K562 (cell line): ENCODE results near the gene APOM. TPM values are rescaled to one million over a fixed set of nuclear protein-coding genes. Genes with fewer than 3 reads are reported as not detected.
A peak's percentile ranks its signal among the peaks of the same experiment; 100 is the strongest.

ENCODE experiments used
- KLF1 ChIP-seq: fragments of 450-650 bp; IDR thresholded peaks from 2 replicates; pipeline ENCODE4 v1.6.1; 2016; ENCODE audit warnings: missing genetic modification characterization, missing compliant biosample characterization
- MTF1 ChIP-seq: fragments of 250-450 bp; sonication (Bioruptor Pico); IDR thresholded peaks from 2 replicates; pipeline ENCODE4 v1.9.0; 2021; ENCODE audit warnings: moderate library complexity, mild to moderate bottlenecking, inconsistent platforms, borderline replicate concordance
- MXI1 ChIP-seq: IDR thresholded peaks from 2 replicates; pipeline ENCODE4 v1.6.1; 2011; ENCODE audit warnings: low read depth, mild to moderate bottlenecking, improper control_type of control experiment, low read length
- MYC ChIP-seq, 2 experiments: fragments of 250-450 bp in 1 of 2; sonication (Bioruptor Pico) in 1 of 2; IDR thresholded peaks; 2 replicates each; pipeline versions ENCODE4 v1.5.1 to v1.6.1; 2012 to 2021; ENCODE audit warnings: low read depth in 2 of 2, borderline replicate concordance in 1 of 2, improper control_type of control experiment in 1 of 2, low read length in 1 of 2, mild to moderate bottlenecking in 1 of 2, moderate library complexity in 1 of 2
- RB1 ChIP-seq: fragments of 450-650 bp; IDR thresholded peaks from 2 replicates; pipeline ENCODE4 v1.6.1; 2017; ENCODE audit warnings: low read depth, mild to moderate bottlenecking
- STAT5B ChIP-seq: fragments of 250-450 bp; sonication (Bioruptor Pico); IDR thresholded peaks from 2 replicates; pipeline ENCODE4 v1.8.0; 2021; ENCODE audit warnings: mild to moderate bottlenecking, inconsistent platforms
- TOE1 ChIP-seq, 2 experiments: fragments of 450-650 bp in 1 of 2; sonication (generic) in 1 of 2; formaldehyde crosslinking in 1 of 2; IDR thresholded peaks; 2 replicates each; pipeline versions ENCODE4 v1.7.1 to v1.8.0; 2016 to 2022; ENCODE audit warnings: borderline replicate concordance in 2 of 2, mild to moderate bottlenecking in 2 of 2, antibody characterized with exemption in 1 of 2, inconsistent platforms in 1 of 2, low read depth in 1 of 2, missing genetic modification reagents in 1 of 2, moderate library complexity in 1 of 2
- ZFPM2 ChIP-seq: fragments of 250-450 bp; sonication (Bioruptor Pico); IDR thresholded peaks from 2 replicates; pipeline ENCODE4 v1.5.1; 2022; ENCODE audit warnings: mild to moderate bottlenecking
- ZKSCAN1 ChIP-seq: fragments of 150-350 bp; IDR thresholded peaks from 2 replicates; pipeline ENCODE4 v1.6.1; 2016; ENCODE audit warnings: low read depth, low read length
- ZNF41 ChIP-seq: fragments of 250-450 bp; sonication (Bioruptor Pico); conservative IDR thresholded peaks from 2 replicates; pipeline ENCODE4 v1.4.0; 2020; ENCODE audit warnings: mild to moderate bottlenecking
- polyA plus RNA-seq, 8 experiments: library from polyadenylated mRNA; depleted of rRNA in 4 of 8; stranded (reverse) in 5 of 8; unstranded in 3 of 8; fragments of >200 nt; fragmentation: Nextera tagmentation in 2 of 8; fragmentation: Illumina TruSeq in 1 of 8; extraction: Ambion mirVana in 2 of 8; extraction: Trizol in 1 of 8; gene quantifications; 2 replicates each; pipeline versions ENCODE4 v1.2.1 to v1.2.3, GENCODE V29; 2011 to 2014; ENCODE audit warnings: inconsistent platforms in 1 of 8, missing spikeins in 1 of 8
- total RNA-seq, 7 experiments: library from RNA; depleted of rRNA in 6 of 7; stranded (reverse); fragments of >200 nt in 6 of 7; fragmentation: Illumina TruSeq in 2 of 7; extraction: Trizol in 2 of 7; gene quantifications; 2 replicates each; pipeline versions ENCODE4 v1.2.1 to v1.2.3, GENCODE V29; 2011 to 2021; ENCODE audit warnings: low replicate concordance in 1 of 7
- TF ChIP-seq, protein P1 (sequence below), 2 experiments: fragments of 450-650 bp; IDR thresholded peaks; 2 replicates each; pipeline ENCODE4 v1.6.1; 2016; ENCODE audit warnings: mild to moderate bottlenecking in 2 of 2, borderline replicate concordance in 1 of 2, low read depth in 1 of 2, moderate library complexity in 1 of 2
- TF ChIP-seq, protein P2 (sequence below): sonication (generic); formaldehyde crosslinking; IDR thresholded peaks from 2 replicates; pipeline ENCODE4 v1.8.1; 2023; ENCODE audit warnings: mild to moderate bottlenecking, missing genetic modification reagents
- TF ChIP-seq, protein P3 (sequence below): sonication (generic); formaldehyde crosslinking; IDR thresholded peaks from 2 replicates; pipeline ENCODE4 v1.8.0; 2022; ENCODE audit warnings: mild to moderate bottlenecking, missing genetic modification reagents
- TF ChIP-seq, protein P4 (sequence below): fragments of 450-650 bp; formaldehyde crosslinking; IDR thresholded peaks from 2 replicates; pipeline ENCODE4 v1.4.0; 2020; ENCODE audit warnings: mild to moderate bottlenecking, moderate library complexity

APOM gene
- total and polyA plus RNA-seq, 9 of the 15 experiments (the other 6 are each of a cell fraction or from before 2014, with no cell fraction given) = 5.7 to 24.3 (median 10.4) TPM

DNA sequence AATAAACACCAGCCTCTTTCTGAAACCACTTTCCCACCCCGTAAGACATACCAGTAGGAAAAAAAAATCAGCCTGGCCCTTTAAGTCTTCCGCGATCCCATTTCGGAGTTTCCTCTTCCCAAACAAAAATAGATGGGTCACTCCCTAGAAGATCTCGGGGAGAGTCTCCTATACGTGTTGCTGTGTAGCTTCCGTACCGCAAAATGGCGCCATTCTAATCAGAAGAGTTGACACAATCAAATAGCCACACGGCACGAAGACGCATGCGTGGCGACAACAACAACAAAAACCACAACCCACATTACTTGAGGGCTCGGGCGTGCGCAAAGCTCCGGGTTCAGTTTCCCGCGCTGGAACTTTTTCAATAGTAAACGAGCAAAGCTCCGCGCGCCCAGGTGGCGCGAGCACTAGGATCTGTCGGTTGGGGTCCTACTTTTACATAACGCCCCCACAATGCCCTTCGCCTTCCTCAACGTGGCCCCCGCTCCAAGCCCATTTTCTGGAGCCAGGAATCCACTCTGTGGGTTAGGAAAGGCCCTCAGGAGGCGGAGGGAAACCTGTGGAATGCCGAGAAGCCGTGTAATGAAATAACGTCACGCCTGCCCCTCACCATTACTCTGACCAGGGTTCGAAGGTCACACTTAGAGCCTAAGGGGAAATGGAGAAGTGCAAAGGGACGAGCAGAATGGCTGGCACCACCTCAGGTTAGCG is 9.3 kb downstream of the APOM start, which contains the start of gene GPANK1 (continued):
- TF ChIP-seq, protein P1, sequence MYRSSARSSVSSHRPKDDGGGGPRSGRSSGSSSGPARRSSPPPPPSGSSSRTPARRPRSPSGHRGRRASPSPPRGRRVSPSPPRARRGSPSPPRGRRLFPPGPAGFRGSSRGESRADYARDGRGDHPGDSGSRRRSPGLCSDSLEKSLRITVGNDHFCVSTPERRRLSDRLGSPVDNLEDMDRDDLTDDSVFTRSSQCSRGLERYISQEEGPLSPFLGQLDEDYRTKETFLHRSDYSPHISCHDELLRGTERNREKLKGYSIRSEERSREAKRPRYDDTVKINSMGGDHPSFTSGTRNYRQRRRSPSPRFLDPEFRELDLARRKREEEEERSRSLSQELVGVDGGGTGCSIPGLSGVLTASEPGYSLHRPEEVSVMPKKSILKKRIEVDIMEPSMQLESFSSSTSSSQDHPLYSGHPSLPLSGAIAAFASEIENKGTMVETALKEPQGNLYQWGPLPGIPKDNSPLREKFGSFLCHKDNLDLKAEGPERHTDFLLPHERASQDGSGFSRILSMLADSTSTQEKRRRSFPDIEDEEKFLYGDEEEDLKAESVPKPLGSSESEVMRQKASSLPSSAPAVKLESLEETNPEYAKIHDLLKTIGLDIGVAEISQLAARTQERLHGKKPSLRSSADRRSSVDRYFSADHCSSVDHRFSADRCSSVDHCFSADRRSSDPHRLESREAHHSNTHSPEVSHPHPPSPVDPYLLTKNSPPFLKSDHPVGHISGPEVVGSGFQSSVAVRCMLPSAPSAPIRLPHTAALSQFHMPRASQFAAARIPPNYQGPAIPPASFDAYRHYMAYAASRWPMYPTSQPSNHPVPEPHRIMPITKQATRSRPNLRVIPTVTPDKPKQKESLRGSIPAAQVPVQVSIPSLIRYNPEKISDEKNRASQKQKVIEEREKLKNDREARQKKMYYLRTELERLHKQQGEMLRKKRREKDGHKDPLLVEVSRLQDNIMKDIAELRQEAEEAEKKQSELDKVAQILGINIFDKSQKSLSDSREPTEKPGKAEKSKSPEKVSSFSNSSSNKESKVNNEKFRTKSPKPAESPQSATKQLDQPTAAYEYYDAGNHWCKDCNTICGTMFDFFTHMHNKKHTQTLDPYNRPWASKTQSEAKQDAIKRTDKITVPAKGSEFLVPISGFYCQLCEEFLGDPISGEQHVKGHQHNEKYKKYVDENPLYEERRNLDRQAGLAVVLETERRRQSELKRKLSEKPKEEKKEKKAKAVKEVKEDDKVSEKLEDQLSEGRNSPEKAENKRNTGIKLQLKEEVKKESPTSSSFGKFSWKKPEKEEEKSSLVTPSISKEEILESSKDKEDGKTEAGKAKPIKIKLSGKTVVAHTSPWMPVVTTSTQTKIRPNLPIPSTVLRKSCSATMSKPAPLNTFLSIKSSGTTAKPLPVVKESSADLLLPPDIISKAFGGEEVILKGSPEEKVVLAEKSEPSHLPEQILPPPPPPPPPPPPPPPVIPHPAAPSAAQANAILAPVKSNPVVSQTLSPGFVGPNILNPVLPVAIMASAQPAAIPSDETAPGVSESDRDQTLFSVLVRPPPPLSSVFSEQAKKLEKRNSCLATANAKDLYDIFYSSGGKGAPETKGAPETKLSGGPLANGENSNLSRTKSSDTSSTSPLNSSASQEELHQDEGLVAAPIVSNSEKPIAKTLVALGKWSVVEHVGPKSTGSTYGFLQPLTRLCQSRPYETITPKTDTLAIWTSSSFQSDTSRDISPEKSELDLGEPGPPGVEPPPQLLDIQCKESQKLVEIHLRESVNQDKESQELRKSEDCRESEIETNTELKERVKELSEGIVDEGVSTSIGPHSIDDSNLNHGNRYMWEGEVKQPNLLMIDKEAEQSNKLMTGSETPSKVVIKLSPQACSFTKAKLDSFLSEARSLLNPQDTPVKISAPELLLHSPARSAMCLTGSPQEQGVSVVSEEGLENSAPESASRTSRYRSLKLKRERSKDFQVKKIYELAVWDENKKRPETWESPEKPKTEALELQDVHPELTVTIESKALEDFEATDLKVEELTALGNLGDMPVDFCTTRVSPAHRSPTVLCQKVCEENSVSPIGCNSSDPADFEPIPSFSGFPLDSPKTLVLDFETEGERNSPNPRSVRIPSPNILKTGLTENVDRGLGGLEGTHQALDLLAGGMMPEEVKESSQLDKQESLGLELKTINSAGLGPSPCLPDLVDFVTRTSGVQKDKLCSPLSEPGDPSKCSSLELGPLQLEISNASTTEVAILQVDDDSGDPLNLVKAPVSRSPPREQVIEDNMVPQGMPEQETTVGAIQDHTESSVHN (IDR thresholded peaks at IDR 0.05; ENCODE audit: borderline replicate concordance in 1 of 2, low read depth in 1 of 2) = no peak
- peak; percentile 94 for TF ChIP-seq MYC (IDR thresholded peaks at IDR 0.05; ENCODE audit: low read depth, low read length)
- TF ChIP-seq MYC (CRISPR knock-in tag; IDR thresholded peaks at IDR 0.05; ENCODE audit: borderline replicate concordance, low read depth) = peak; percentile 53; the same call in 1 of the 2 replicates
- 0 out of 2 replicates have a peak, but pooled peaks have one; percentile 4 for TF ChIP-seq ZFPM2 (CRISPR knock-in tag)
- TF ChIP-seq MTF1 = peak; percentile 73
- TF ChIP-seq, protein P2, sequence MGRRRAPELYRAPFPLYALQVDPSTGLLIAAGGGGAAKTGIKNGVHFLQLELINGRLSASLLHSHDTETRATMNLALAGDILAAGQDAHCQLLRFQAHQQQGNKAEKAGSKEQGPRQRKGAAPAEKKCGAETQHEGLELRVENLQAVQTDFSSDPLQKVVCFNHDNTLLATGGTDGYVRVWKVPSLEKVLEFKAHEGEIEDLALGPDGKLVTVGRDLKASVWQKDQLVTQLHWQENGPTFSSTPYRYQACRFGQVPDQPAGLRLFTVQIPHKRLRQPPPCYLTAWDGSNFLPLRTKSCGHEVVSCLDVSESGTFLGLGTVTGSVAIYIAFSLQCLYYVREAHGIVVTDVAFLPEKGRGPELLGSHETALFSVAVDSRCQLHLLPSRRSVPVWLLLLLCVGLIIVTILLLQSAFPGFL = peak; percentile 99
- no peak for TF ChIP-seq TOE1 (IDR thresholded peaks at IDR 0.05; ENCODE audit: borderline replicate concordance)
- peak; percentile 95 for TF ChIP-seq TOE1 (CRISPR knock-in tag; IDR thresholded peaks at IDR 0.05; ENCODE audit: borderline replicate concordance, low read depth)
- 0 out of 2 replicates have a peak, but pooled peaks have one; percentile 32 for TF ChIP-seq KLF1 (tag)
- peak; percentile 87 for TF ChIP-seq MXI1
- TF ChIP-seq STAT5B (CRISPR knock-in tag) = no peak
- TF ChIP-seq, protein P3, sequence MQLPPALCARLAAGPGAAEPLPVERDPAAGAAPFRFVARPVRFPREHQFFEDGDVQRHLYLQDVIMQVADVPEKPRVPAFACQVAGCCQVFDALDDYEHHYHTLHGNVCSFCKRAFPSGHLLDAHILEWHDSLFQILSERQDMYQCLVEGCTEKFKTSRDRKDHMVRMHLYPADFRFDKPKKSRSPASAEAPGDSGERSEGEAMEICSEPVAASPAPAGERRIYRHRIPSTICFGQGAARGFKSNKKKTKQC (CRISPR knock-in tag) = peak; percentile 95
- TF ChIP-seq RB1 = no peak
- peak; percentile 84 for TF ChIP-seq ZKSCAN1
- TF ChIP-seq, protein P4, sequence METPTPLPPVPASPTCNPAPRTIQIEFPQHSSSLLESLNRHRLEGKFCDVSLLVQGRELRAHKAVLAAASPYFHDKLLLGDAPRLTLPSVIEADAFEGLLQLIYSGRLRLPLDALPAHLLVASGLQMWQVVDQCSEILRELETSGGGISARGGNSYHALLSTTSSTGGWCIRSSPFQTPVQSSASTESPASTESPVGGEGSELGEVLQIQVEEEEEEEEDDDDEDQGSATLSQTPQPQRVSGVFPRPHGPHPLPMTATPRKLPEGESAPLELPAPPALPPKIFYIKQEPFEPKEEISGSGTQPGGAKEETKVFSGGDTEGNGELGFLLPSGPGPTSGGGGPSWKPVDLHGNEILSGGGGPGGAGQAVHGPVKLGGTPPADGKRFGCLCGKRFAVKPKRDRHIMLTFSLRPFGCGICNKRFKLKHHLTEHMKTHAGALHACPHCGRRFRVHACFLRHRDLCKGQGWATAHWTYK (CRISPR knock-in tag) = peak; percentile 74; the same call in 1 of the 2 replicates
- TF ChIP-seq ZNF41 = 0 out of 2 replicates have a peak, but pooled peaks have one; percentile 47
